Measurements from ENCODE around the gene PBOV1.

The PBOV1 gene

DNA sequence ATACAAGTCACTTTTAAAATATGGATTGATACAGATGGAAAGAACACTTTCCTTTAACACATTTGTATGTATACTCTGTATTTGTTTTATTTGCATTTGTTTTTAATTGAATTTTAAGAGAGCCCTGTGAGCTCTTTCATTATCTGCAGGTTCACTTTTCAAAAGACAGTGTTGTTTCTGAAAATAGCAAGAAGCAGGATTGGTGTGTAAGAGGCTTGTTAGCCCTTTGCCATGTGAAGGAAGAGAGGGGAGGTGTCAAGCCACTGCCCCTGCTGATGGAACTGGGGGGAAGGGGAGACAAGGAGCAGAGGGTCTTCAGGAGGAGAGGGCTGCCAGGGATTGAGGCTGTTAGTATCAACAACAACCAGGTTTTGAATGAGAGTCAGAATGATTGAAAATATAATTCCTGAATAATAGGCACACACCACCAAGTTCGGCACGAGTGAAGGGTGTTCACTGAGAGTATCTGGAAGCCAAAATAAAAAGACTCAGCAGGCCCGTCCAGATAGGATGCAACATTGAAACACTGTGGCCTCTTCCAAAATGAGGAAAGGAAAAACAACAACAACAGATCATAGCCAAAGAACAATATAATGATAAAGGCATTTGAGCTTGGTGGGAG, 12.6 kb upstream of the PBOV1 start:
- H3K27ac ChIP-seq, result no peak overlapping the region

DNA sequence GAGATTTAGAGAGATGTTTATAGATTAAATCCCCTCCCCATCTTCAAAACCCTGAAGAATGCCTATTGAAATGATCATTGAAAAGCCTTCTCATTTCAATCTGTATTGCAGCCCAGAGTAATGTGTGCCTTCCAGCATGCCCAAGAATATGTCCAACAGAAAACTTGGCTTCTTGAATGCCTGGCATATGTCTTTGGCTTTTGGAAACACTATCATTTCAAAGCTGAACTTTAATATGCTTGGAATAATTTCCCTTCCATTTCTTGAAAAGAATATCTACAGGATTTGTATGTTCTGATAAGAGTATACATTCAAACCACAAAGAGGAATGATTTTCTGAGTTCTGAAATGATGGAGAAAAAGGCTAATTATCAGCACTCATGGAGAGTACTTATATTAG, 11.9 kb upstream of the PBOV1 start:
- DNase-seq, result no peak
- H3K4me3 ChIP-seq (ENCODE audit: low read depth, low read length), result no peak overlapping the region
- TF ChIP-seq, protein P1, sequence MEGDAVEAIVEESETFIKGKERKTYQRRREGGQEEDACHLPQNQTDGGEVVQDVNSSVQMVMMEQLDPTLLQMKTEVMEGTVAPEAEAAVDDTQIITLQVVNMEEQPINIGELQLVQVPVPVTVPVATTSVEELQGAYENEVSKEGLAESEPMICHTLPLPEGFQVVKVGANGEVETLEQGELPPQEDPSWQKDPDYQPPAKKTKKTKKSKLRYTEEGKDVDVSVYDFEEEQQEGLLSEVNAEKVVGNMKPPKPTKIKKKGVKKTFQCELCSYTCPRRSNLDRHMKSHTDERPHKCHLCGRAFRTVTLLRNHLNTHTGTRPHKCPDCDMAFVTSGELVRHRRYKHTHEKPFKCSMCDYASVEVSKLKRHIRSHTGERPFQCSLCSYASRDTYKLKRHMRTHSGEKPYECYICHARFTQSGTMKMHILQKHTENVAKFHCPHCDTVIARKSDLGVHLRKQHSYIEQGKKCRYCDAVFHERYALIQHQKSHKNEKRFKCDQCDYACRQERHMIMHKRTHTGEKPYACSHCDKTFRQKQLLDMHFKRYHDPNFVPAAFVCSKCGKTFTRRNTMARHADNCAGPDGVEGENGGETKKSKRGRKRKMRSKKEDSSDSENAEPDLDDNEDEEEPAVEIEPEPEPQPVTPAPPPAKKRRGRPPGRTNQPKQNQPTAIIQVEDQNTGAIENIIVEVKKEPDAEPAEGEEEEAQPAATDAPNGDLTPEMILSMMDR (IDR thresholded peaks at IDR 0.05; ENCODE audit: low read depth, low read length), result no peak
- no peak overlapping the region for H3K27ac ChIP-seq
- no peaks in the 10 kb centered on the region; the same call in 1 of the 2 replicates for H3K36me3 ChIP-seq
- no peaks in the 10 kb centered on the region for H3K9me3 ChIP-seq (ENCODE audit: severe bottlenecking)
- H3K27me3 ChIP-seq (ENCODE audit: insufficient read depth, low read depth, severe bottlenecking), result no peaks in the 10 kb centered on the region

More for the DNA sequence above, 12.6 kb upstream of the PBOV1 start:
- no peaks in the 10 kb centered on the region for H3K9me3 ChIP-seq (ENCODE audit: severe bottlenecking)
- no peak for DNase-seq
- no peaks in the 10 kb centered on the region for H3K27me3 ChIP-seq (ENCODE audit: insufficient read depth, low read depth, severe bottlenecking)
- TF ChIP-seq, protein P1 (IDR thresholded peaks at IDR 0.05; ENCODE audit: low read depth, low read length), result no peak
- no peak overlapping the region for H3K4me3 ChIP-seq (ENCODE audit: low read depth, low read length)
- no peaks in the 10 kb centered on the region; the same call in 1 of the 2 replicates for H3K36me3 ChIP-seq

DNA sequence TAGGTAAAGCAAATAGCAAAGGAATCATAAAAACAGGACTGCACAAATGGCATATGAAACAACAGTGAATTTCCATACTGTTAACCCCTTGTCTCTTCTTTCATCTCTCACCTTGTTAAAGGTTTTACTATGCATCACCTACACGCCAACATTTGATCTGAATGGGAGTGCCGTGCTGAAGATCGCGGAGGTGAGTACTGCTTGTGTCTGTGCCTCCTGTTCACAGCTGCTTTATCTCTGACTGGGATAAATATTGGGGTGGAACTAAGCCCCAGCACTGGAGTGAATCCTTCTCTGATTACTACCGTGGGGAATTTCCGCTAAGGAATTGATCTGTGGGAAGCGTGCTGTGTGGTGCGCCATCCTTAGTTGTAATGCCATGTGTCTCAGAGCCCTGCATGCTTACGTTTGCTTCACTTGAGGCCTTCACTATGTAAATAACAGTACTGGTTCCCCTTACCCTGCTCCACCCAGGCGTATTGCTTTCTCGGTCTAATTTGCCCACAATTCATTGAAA, 11.4 kb upstream of the PBOV1 start:
- Histone ChIP-seq H3K36me3 (no peaks in the 10 kb centered on the region; the same call in 1 of the 2 replicates), H3K27me3 (ENCODE audit: insufficient read depth, low read depth, severe bottlenecking) (no peaks in the 10 kb centered on the region), H3K9me3 (ENCODE audit: severe bottlenecking) (no peaks in the 10 kb centered on the region), H3K27ac (no peak overlapping the region), H3K4me3 (ENCODE audit: low read depth, low read length) (no peak overlapping the region)
- DNase-seq, result no peak
- TF ChIP-seq, protein P1 (IDR thresholded peaks at IDR 0.05; ENCODE audit: low read depth, low read length), result no peak

DNA sequence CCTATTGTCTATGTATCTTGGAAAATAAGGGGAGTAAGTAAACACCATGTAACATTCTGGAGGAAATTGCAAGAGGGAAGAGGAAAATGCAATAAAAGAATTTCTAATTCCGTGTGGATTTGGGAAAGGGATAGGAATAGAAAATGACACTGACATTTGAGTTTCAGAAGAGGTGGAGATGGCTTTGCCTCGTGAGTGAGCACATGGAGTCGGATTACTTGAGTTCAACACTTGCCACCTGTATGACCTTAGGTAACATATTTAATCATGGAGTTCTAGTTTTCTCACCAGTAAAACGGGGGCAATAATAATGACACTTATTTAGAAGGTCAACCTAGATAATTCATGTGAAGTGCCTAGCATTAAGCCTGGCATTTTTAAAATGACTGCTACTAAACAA, 10.8 kb upstream of the PBOV1 start:
- H3K9me3 ChIP-seq (ENCODE audit: severe bottlenecking), result no peaks in the 10 kb centered on the region
- H3K27me3 ChIP-seq (ENCODE audit: insufficient read depth, low read depth, severe bottlenecking), result no peaks in the 10 kb centered on the region
- DNase-seq, result no peak
- TF ChIP-seq, protein P1 (IDR thresholded peaks at IDR 0.05; ENCODE audit: low read depth, low read length), result no peak
- no peaks in the 10 kb centered on the region; the same call in 1 of the 2 replicates for H3K36me3 ChIP-seq
- H3K4me3 ChIP-seq (ENCODE audit: low read depth, low read length), result no peak overlapping the region
- H3K27ac ChIP-seq, result no peak overlapping the region

DNA sequence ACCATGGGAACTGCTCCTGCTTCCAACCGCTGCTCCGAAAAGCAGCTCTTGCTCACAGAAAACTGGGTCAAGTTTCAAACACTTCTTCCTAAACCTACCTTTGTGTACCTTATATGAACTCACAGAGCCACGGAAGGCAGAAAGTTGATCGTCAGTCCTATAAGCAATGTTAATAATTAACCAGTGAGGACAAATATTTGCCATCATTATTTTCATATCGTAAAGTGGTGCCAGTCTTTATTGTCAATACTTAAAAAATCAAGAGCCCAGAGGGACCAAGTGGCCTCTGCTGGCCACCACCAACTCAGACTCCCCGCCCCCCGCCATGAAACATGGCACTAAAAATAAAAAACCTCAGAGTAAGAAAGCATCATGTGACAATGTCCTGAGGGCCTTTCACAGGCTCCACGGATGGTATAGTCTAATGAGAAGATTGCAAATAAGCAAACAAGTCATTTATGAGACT, 9.1 kb upstream of the PBOV1 start:
- Histone ChIP-seq H3K9me3 (ENCODE audit: severe bottlenecking) (no peaks in the 10 kb centered on the region), H3K27ac (no peak overlapping the region), H3K4me3 (ENCODE audit: low read depth, low read length) (no peak overlapping the region), H3K36me3 (no peaks in the 10 kb centered on the region), H3K27me3 (ENCODE audit: insufficient read depth, low read depth, severe bottlenecking) (no peaks in the 10 kb centered on the region)
- TF ChIP-seq, protein P1 (IDR thresholded peaks at IDR 0.05; ENCODE audit: low read depth, low read length), result no peak
- DNase-seq, result no peak

All from WERI-Rb-1 (cell line).